ENCODE measurements around the gene CYP3A5. TPM values are rescaled to one million over a fixed set of nuclear protein-coding genes. Genes with fewer than 3 reads are reported as not detected.

Gene CYP3A5
- total RNA-seq, 1 donor, result under 0.01 TPM

DNA sequence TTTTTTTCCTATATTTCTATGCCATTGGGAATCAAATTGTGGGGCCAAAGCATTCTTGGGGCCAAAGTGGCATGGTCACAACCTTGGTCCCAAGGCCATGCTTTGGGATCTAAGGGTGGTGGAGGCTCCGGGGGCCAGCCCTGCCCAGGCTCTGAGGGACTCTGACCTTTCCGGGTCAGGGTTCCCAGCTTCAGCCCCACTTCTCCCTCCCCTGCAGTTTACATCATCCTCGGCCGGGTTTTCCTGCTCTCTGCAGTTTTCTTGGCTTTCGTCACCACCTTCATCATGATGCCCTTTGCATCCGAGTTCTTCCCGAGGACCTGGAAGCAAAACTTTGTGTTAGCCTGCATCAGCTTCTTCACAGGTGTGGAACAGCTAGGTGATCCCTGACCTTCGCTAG lies 73.3 kb downstream of the CYP3A5 start:
- DNase-seq (ENCODE audit: insufficient read length, low spot score, missing footprints), result no peak
- no peaks in the 10 kb centered on the region for H3K36me3 ChIP-seq (ENCODE audit: insufficient read depth, low read length)
- no peaks in the 10 kb centered on the region for H3K27me3 ChIP-seq (ENCODE audit: insufficient read depth, low read length)
- H2AFZ ChIP-seq (ENCODE audit: low read length), result no peak overlapping the region
- no peaks in the 10 kb centered on the region for H3K4me1 ChIP-seq (ENCODE audit: insufficient read depth, low read length)
- no peak overlapping the region for H3K27ac ChIP-seq (ENCODE audit: low read depth, low read length)
- TF ChIP-seq, protein P1, sequence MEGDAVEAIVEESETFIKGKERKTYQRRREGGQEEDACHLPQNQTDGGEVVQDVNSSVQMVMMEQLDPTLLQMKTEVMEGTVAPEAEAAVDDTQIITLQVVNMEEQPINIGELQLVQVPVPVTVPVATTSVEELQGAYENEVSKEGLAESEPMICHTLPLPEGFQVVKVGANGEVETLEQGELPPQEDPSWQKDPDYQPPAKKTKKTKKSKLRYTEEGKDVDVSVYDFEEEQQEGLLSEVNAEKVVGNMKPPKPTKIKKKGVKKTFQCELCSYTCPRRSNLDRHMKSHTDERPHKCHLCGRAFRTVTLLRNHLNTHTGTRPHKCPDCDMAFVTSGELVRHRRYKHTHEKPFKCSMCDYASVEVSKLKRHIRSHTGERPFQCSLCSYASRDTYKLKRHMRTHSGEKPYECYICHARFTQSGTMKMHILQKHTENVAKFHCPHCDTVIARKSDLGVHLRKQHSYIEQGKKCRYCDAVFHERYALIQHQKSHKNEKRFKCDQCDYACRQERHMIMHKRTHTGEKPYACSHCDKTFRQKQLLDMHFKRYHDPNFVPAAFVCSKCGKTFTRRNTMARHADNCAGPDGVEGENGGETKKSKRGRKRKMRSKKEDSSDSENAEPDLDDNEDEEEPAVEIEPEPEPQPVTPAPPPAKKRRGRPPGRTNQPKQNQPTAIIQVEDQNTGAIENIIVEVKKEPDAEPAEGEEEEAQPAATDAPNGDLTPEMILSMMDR (IDR thresholded peaks at IDR 0.05; ENCODE audit: extremely low read depth, low read depth, low read length), result no peak
- no peaks in the 10 kb centered on the region for H4K20me1 ChIP-seq (ENCODE audit: insufficient read depth, low read length)
- H3K79me2 ChIP-seq (ENCODE audit: insufficient read depth, low read length), result no peaks in the 10 kb centered on the region
- no peak overlapping the region for H3K4me3 ChIP-seq (ENCODE audit: insufficient read depth, low read length)
- no peaks in the 10 kb centered on the region for H3K9me3 ChIP-seq (ENCODE audit: low read depth, low read length)
- no peak overlapping the region for H3K4me2 ChIP-seq (ENCODE audit: insufficient read depth, low read length)

GRCh38 chr7:99605527-99605926 lies 74.3 kb downstream of the CYP3A5 start:
- TF ChIP-seq, protein P1 (IDR thresholded peaks at IDR 0.05; ENCODE audit: extremely low read depth, low read depth, low read length), result no peak
- Histone ChIP-seq H3K79me2 (ENCODE audit: insufficient read depth, low read length) (no peaks in the 10 kb centered on the region), H3K36me3 (ENCODE audit: insufficient read depth, low read length) (no peaks in the 10 kb centered on the region), H3K9me3 (ENCODE audit: low read depth, low read length) (no peaks in the 10 kb centered on the region), H3K27me3 (ENCODE audit: insufficient read depth, low read length) (no peaks in the 10 kb centered on the region), H2AFZ (ENCODE audit: low read length) (no peak overlapping the region), H4K20me1 (ENCODE audit: insufficient read depth, low read length) (no peaks in the 10 kb centered on the region), H3K4me1 (ENCODE audit: insufficient read depth, low read length) (no peaks in the 10 kb centered on the region), H3K27ac (ENCODE audit: low read depth, low read length) (no peak overlapping the region), H3K4me3 (ENCODE audit: insufficient read depth, low read length) (no peak overlapping the region), H3K4me2 (ENCODE audit: insufficient read depth, low read length) (no peak overlapping the region)
- DNase-seq (ENCODE audit: insufficient read length, low spot score, missing footprints), result no peak

- no peak overlapping the region for H3K4me2 ChIP-seq (ENCODE audit: insufficient read depth, low read length)
- no peak for DNase-seq (ENCODE audit: insufficient read length, low spot score, missing footprints)
- no peaks in the 10 kb centered on the region for H4K20me1 ChIP-seq (ENCODE audit: insufficient read depth, low read length)
- TF ChIP-seq, protein P1 (IDR thresholded peaks at IDR 0.05; ENCODE audit: extremely low read depth, low read depth, low read length), result no peak
- no peaks in the 10 kb centered on the region for H3K79me2 ChIP-seq (ENCODE audit: insufficient read depth, low read length)
- H3K27me3 ChIP-seq (ENCODE audit: insufficient read depth, low read length), result no peaks in the 10 kb centered on the region
- H3K4me3 ChIP-seq (ENCODE audit: insufficient read depth, low read length), result no peak overlapping the region
- no peaks in the 10 kb centered on the region for H3K36me3 ChIP-seq (ENCODE audit: insufficient read depth, low read length)
- no peaks in the 10 kb centered on the region for H3K4me1 ChIP-seq (ENCODE audit: insufficient read depth, low read length)
- no peak overlapping the region for H2AFZ ChIP-seq (ENCODE audit: low read length)
- H3K9me3 ChIP-seq (ENCODE audit: low read depth, low read length), result no peaks in the 10 kb centered on the region
- no peak overlapping the region for H3K27ac ChIP-seq (ENCODE audit: low read depth, low read length)
Observed at GRCh38 chr7:99601656-99602310, 78.0 kb downstream of the CYP3A5 start.

DNA sequence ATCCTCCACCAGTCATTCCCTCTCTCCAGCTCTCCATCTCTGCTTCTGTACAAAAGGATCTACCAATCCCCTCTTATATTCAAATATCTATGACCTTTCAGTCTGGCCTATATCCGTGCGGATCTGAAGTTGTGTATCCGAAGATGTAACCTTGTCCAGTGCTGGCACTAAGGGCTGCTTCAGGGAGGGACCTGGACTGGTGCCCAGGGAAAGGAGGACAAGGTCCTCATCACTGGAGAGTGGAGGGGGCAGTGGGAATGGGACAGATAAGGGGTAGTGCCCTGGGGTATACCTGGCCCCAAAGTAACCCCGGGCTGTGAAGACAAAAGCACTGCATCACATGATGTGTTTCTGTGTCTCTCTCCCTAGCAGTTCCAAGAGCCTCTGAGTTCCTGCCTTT lies 80.0 kb downstream of the CYP3A5 start:
- no peaks in the 10 kb centered on the region for H4K20me1 ChIP-seq (ENCODE audit: insufficient read depth, low read length)
- H3K4me3 ChIP-seq (ENCODE audit: insufficient read depth, low read length), result no peak overlapping the region
- no peak overlapping the region for H3K4me2 ChIP-seq (ENCODE audit: insufficient read depth, low read length)
- no peak overlapping the region for H3K27ac ChIP-seq (ENCODE audit: low read depth, low read length)
- TF ChIP-seq, protein P1 (IDR thresholded peaks at IDR 0.05; ENCODE audit: extremely low read depth, low read depth, low read length), result no peak
- no peaks in the 10 kb centered on the region for H3K36me3 ChIP-seq (ENCODE audit: insufficient read depth, low read length)
- no peak for DNase-seq (ENCODE audit: insufficient read length, low spot score, missing footprints)
- no peaks in the 10 kb centered on the region for H3K9me3 ChIP-seq (ENCODE audit: low read depth, low read length)
- no peak overlapping the region for H2AFZ ChIP-seq (ENCODE audit: low read length)
- H3K27me3 ChIP-seq (ENCODE audit: insufficient read depth, low read length), result no peaks in the 10 kb centered on the region
- no peaks in the 10 kb centered on the region for H3K4me1 ChIP-seq (ENCODE audit: insufficient read depth, low read length)
- H3K79me2 ChIP-seq (ENCODE audit: insufficient read depth, low read length), result no peaks in the 10 kb centered on the region

Small RNA genes lying within 50 kb of the gene (small RNA-seq; reads per million reads assigned to genes)
- not detected for gene CYP3A51P
- not detected for gene CYP3A7-CYP3A51P

Other genes with a start within 250 kb of the CYP3A5 start
- 5.3 and 7.6 TPM in 2 replicates for gene PTCD1, start 241.2 kb downstream of the CYP3A5 start, total RNA-seq
- gene CPSF4, start 241.1 kb downstream of the CYP3A5 start, total RNA-seq, result 80.2 and 101 TPM in 2 replicates
- gene ATP5MF, start 213.8 kb downstream of the CYP3A5 start, total RNA-seq, result 330 and 342 TPM in 2 replicates
- gene ZNF789, start 207.1 kb downstream of the CYP3A5 start, total RNA-seq, result 5.0 and 6.9 TPM in 2 replicates
- 32.1 and 34.7 TPM in 2 replicates for gene ZNF394, start 179.7 kb downstream of the CYP3A5 start, total RNA-seq
- gene ZKSCAN5, start 175.3 kb downstream of the CYP3A5 start, total RNA-seq, result 12.3 and 12.7 TPM in 2 replicates
- gene FAM200A, start 127.9 kb downstream of the CYP3A5 start, total RNA-seq, result 7.6 and 8.5 TPM in 2 replicates
- gene ZNF655, start 121.4 kb downstream of the CYP3A5 start, total RNA-seq, result 75.1 and 76.7 TPM in 2 replicates
- gene TMEM225B, start 81.7 kb downstream of the CYP3A5 start, total RNA-seq, result 0.29 and 0.72 TPM in 2 replicates
- gene ZSCAN25, start 63.0 kb downstream of the CYP3A5 start, total RNA-seq, result 11.9 and 12.7 TPM in 2 replicates
- gene CYP3A7, start 55.2 kb upstream of the CYP3A5 start, total RNA-seq, result not detected in 2 replicates
- not detected in 2 replicates for gene CYP3A4, start 104.2 kb upstream of the CYP3A5 start, total RNA-seq
- not detected in 2 replicates for gene CYP3A43, start 148.0 kb upstream of the CYP3A5 start, total RNA-seq
- 0.29 and 0.72 TPM in 2 replicates for gene OR2AE1, start 197.0 kb upstream of the CYP3A5 start, total RNA-seq
- gene TRIM4, start 239.5 kb upstream of the CYP3A5 start, total RNA-seq, result 26.4 and 29.5 TPM in 2 replicates
- gene GJC3, start 249.6 kb upstream of the CYP3A5 start, total RNA-seq, result not detected in 2 replicates